GM12872 (cell line): ENCODE results near the gene ZFP62.

Source experiments
- TF ChIP-seq, protein P1 (sequence below): IDR thresholded peaks from 3 replicates; pipeline ENCODE4 v1.5.1; 2011; ENCODE audit warnings: low read depth, mild to moderate bottlenecking, low read length, moderate library complexity; ENCODE audit not compliant: insufficient read depth

Gene ZFP62

DNA sequence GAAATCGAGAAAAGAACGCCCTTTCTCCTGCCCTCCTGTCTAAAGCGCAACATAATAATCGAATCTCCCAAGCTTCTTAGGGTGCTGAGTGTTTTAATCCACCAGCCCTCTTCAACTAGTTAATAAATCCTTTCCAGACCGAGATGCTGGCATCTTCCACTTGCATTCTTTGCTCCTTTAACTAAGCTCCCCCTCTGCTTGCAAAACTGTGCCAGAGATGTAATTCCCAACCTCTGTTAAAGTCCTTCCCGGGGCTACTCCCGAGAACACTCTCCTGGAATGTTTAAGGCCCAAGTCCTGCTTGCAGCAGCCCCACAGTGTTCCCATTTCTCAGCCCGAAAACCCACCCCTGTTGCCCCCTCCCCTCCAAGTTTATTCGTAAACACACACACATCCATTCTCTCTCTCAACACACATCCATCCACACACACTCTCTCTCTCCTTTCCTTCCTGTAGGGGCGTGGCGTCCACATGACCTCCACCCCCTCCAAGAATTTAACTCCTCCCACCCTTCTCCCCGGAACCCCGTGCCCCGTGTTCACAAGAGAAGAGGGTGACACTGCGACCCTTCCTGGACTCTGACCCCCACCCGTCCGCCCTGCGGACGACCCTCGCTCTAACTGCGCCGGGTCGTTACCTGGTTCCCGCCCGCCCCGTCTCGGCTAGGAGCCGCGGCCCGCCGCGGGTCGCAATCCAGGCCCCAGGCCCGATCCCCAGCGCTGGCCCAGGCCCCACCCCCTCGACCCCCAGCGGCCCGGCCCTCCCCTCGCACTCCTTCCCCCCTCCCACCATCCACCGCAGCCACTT lies 51.5 kb downstream of the ZFP62 start:
- TF ChIP-seq, protein P1, sequence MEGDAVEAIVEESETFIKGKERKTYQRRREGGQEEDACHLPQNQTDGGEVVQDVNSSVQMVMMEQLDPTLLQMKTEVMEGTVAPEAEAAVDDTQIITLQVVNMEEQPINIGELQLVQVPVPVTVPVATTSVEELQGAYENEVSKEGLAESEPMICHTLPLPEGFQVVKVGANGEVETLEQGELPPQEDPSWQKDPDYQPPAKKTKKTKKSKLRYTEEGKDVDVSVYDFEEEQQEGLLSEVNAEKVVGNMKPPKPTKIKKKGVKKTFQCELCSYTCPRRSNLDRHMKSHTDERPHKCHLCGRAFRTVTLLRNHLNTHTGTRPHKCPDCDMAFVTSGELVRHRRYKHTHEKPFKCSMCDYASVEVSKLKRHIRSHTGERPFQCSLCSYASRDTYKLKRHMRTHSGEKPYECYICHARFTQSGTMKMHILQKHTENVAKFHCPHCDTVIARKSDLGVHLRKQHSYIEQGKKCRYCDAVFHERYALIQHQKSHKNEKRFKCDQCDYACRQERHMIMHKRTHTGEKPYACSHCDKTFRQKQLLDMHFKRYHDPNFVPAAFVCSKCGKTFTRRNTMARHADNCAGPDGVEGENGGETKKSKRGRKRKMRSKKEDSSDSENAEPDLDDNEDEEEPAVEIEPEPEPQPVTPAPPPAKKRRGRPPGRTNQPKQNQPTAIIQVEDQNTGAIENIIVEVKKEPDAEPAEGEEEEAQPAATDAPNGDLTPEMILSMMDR = no peak

DNA sequence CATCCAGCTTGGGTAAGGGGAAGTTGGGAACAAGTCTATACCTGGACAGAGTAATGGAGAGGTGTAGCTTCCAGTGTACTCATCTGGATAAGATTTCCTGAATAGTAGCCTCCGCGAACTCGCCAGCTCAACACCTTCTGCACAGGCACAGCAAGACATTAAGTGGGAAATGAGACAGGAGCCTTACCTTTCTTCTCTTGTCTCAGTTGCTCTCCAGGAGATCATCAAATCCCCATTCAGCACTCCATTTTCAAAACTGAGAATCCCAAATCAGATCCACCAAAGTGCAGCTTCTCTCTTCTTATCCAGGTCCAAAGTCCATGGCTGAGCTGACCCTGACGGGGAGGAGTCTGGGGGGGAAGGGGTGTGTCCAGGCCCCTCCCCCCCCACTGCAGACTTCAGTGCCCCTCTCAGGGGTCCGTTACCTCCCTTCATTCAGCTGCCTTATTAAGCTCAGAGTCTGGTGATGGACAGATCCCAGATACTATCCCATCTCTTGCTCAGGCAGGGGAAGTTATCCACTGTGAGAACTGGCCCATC lies 52.5 kb downstream of the ZFP62 start:
- TF ChIP-seq, protein P1 = no peak

GRCh38 chr5:180807654-180808414 lies 53.2 kb downstream of the ZFP62 start:
- TF ChIP-seq, protein P1 = no peak

- TF ChIP-seq, protein P1 = no peak
These were observed 54.0 kb downstream of the ZFP62 start for GRCh38 chr5:180807046-180807445.

DNA sequence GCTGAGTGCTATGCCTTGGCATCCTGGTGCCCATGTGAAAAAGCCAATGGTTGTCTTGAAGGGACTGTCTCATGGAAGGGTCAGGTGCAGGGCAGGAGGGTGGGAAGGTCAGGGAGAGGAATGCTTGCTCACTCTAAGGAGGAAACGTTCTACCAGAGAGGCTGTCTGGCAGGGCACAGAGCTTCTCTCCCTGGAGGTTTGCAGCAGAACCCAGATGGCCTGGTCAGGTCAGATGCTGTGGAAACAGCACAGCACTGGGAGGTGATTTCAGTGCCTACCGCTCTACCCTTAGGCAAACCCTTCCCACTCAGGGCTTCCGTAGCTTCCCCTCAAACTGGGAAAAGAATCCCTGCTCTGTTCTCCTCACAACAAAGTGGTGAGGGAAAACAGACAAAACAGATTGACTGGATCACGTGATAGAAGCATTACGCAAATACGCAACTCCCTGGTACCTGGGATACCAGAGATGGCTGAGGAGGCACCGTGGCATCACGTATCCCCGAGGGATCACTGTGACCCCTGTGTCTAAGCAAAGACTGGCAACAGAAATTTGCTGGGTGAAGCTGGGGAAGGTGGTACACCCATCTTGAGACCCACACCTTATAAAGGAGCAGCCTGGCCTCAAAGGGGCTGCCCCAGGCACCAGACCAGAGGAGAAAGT lies 54.6 kb downstream of the ZFP62 start:
- TF ChIP-seq, protein P1 = no peak

DNA sequence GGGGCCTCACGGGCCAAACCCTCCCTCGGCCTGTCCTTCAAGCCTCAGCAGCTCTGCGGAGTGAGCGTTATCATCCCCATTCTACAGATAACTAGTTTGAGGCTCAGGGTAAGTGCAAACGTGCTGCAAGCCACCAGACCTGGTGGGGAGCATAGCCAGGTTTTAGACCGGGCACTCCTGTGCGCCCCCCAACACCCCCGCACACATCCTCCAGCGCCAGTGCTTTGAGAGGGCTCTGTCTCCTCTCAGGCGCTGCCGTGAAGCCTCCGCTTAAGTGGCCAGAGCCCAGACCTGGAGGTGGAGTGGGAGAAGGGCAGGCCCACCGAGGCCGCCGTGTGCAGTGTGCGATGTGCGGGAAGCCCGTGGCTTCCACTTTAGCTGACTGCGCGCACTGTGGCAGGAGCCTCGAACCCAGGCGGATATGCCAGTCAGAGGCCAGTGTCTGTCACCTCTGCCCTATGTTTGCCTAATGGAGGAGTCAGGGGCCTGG lies 56.9 kb downstream of the ZFP62 start:
- TF ChIP-seq, protein P1 = no peak
